ENCODE measurements around the gene A1BG.

Gene A1BG

GRCh38 chr19:58372311-58373133 is 19.2 kb upstream of the A1BG start:
- no peaks in the 10 kb centered on the region for H3K36me3 ChIP-seq
- H3K4me3 ChIP-seq (ENCODE audit: low read depth, low read length), result no peak overlapping the region
- no peaks in the 10 kb centered on the region for H3K9me3 ChIP-seq (ENCODE audit: severe bottlenecking)
- TF ChIP-seq CTCF (IDR thresholded peaks at IDR 0.05; ENCODE audit: low read depth, low read length), result no peak
- no peak overlapping the region for H3K27ac ChIP-seq
- H3K27me3 ChIP-seq (ENCODE audit: insufficient read depth, low read depth, severe bottlenecking), result no peaks in the 10 kb centered on the region
- DNase-seq, result no peak

- no peak for TF ChIP-seq CTCF (IDR thresholded peaks at IDR 0.05; ENCODE audit: low read depth, low read length)
- no peak overlapping the region for H3K4me3 ChIP-seq (ENCODE audit: low read depth, low read length)
- H3K36me3 ChIP-seq, result no peaks in the 10 kb centered on the region
- DNase-seq, result no peak
- no peaks in the 10 kb centered on the region for H3K9me3 ChIP-seq (ENCODE audit: severe bottlenecking)
- H3K27me3 ChIP-seq (ENCODE audit: insufficient read depth, low read depth, severe bottlenecking), result no peaks in the 10 kb centered on the region
- no peak overlapping the region for H3K27ac ChIP-seq
Measured at GRCh38 chr19:58368561-58369360, 15.5 kb upstream of the A1BG start.

- no peaks in the 10 kb centered on the region for H3K9me3 ChIP-seq (ENCODE audit: severe bottlenecking)
- no peaks in the 10 kb centered on the region for H3K36me3 ChIP-seq
- H3K27me3 ChIP-seq (ENCODE audit: insufficient read depth, low read depth, severe bottlenecking), result no peaks in the 10 kb centered on the region
- no peak overlapping the region for H3K4me3 ChIP-seq (ENCODE audit: low read depth, low read length)
- DNase-seq, result no peak
- H3K27ac ChIP-seq, result no peak overlapping the region
- TF ChIP-seq CTCF (IDR thresholded peaks at IDR 0.05; ENCODE audit: low read depth, low read length), result no peak
Measured at GRCh38 chr19:58367698-58368454, 14.6 kb upstream of the A1BG start.

- DNase-seq, result no peak
- Histone ChIP-seq H3K9me3 (ENCODE audit: severe bottlenecking) (no peaks in the 10 kb centered on the region), H3K36me3 (no peaks in the 10 kb centered on the region), H3K4me3 (ENCODE audit: low read depth, low read length) (no peak overlapping the region), H3K27ac (no peak overlapping the region), H3K27me3 (ENCODE audit: insufficient read depth, low read depth, severe bottlenecking) (no peaks in the 10 kb centered on the region)
- TF ChIP-seq CTCF (IDR thresholded peaks at IDR 0.05; ENCODE audit: low read depth, low read length), result no peak
Measured at GRCh38 chr19:58366585-58367430, 13.5 kb upstream of the A1BG start.

- Histone ChIP-seq H3K4me3 (ENCODE audit: low read depth, low read length) (no peak overlapping the region), H3K27me3 (ENCODE audit: insufficient read depth, low read depth, severe bottlenecking) (no peaks in the 10 kb centered on the region), H3K9me3 (ENCODE audit: severe bottlenecking) (no peaks in the 10 kb centered on the region), H3K36me3 (no peaks in the 10 kb centered on the region), H3K27ac (no peak overlapping the region)
- TF ChIP-seq CTCF (IDR thresholded peaks at IDR 0.05; ENCODE audit: low read depth, low read length), result no peak
- no peak for DNase-seq
Measured at GRCh38 chr19:58364146-58364545, 10.9 kb upstream of the A1BG start.

Data from WERI-Rb-1 (cell line).